ACHN (cell line): ENCODE measurements around the gene ISCU.

ENCODE experiments used
- DNase-seq: peaks from one replicate; pipeline ENCODE4 v3.0.0-alpha.2; 2015
- in situ Hi-C: cut with HindIII; loops from 2 replicates; pipeline ENCODE4 v1.10.0; 2017; ENCODE audit warnings: low sequenced_read_pairs, low pct_ligation_motif_present, low pct_unique_long_range_greater_than_20kb

Gene ISCU

DNA sequence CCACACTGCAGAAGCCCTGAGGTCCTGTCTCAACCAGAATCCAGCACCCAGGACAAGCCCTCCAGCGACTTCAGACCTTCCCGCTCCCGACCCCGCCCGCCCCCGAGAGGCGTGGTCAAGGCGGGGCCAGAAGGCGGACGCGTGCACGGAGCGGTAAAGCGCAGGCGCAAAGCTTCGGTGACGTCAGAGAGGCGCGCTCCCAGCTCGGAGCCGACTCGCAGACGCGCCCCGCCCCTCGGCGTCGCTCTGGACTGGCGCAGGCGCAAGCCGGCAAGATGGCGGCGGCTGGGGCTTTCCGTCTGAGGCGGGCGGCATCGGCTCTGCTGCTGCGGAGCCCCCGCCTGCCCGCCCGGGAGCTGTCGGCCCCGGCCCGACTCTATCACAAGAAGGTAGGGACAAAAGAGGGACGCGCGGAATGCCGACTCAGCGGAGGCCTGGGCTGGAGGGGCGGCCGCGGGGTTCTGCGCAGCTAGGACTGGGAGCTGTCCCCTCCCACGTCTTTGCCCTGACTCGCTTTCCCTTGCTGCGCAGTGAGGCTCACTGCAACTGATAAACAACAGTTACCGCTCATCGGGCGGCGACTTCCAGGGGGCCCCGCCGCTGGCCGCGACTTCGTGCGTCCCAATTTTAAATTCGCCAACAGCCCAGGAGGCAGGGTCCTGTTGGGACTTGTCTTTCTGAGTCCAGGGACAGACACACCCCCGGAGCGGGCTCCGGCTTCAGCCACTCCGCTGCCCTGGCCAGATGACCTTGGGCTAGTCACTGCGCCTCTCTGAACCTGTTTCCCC lies at the start of gene ISCU:
ISCU (plus strand) TSS at position 249 of the 788 bp plus-strand sequence; CDS start at position 276, 27 bp downstream.
- in situ Hi-C loops: no loop called here

DNA sequence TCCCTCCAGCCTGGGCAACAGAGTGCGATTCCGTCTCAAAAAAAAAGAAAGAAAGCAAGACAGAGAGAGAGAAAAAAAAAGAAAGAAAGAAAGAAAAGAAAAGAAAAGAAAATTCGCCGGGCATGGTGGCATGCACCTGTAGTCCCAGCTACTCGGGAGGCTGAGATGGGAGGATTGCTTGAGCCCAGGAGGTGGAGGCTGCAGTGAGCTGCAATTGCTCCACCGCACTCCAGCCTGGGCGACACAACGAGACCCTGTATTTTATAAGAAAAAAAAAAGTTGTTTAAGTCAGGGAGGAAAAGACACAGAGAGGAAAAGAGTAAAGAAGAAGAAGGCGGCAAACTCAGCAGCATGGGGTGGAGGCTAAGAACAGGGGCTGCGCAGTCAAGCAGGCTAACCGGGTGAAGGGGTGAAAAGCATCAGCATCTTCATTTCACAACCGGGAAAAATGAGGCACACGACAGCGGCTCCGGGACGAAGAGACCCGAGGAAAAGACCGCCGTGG lies 47.9 kb upstream of the ISCU start:
- in situ Hi-C loops: no loop called here
- DNase-seq: no peak

More for the DNA sequence above, at the start of gene ISCU:
- DNase-seq: peak; percentile 99

DNA sequence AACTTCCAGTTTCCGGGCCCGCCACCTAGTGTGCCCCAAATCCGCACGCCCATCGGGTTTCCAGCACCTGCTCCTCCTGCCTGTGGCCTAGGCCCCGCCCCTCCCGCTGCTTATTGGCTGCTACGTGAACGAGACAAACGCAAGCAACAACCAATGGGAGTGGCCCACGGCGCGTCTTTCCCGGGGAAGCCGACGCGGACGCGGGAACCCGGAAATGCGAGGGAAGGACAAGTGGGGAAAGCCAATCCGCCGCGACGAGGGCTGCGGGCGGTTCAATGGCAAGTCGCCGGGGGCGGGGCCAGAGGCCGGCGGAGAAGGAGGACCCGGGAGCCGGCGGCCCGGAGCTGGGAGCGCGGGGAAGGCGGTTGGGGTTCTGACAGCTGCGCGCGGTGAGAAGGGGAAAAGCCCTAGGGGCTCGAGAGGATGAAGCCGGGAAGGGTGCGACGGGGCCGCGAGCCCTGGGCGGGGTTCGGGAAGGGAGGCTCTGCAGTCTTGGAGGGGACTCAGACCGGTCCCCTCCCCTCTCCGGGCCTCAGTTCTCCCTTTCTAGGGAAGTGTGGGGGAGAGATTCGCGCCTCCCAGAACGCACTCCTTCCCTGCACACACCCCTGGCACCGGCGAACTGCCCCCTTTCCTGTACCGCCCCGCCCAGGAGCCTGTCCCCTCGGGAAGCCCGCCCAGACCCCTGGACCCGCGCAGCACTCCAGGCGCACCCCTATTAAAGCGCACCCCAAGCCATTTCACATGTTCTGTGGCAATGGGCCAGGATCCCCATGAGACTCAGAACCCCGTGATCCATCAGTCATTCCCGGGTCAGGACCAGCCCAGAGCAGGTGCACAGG lies 47.2 kb upstream of the ISCU start, which contains the start of gene FICD:
FICD (plus strand) TSS at position 305 of the 842 bp plus-strand sequence. CDS start 1,696 bp downstream, outside the sequence.
- in situ Hi-C loops: no loop called here
- DNase-seq: peak; percentile 100

DNA sequence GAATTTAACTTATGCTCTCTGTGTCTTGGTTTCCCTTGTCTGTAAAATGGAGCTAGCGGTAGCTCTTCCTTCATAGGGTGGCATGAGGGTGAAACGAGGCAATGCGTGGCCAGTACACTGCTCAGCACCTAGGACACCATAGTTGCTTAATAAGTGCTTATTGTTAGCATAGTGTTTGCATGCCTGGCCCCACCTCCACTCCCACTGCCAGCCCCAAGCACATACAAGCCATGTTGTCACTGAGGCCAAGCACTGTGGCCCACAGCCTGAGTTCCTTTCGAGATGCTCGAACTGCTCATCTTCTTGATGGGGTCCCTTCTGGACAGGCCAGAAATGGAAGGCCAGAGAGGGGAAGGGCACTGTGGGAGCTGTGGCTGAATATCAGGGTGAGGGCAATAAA lies 46.5 kb upstream of the ISCU start:
- in situ Hi-C loops: no loop called here
- DNase-seq: peak; percentile 31

DNA sequence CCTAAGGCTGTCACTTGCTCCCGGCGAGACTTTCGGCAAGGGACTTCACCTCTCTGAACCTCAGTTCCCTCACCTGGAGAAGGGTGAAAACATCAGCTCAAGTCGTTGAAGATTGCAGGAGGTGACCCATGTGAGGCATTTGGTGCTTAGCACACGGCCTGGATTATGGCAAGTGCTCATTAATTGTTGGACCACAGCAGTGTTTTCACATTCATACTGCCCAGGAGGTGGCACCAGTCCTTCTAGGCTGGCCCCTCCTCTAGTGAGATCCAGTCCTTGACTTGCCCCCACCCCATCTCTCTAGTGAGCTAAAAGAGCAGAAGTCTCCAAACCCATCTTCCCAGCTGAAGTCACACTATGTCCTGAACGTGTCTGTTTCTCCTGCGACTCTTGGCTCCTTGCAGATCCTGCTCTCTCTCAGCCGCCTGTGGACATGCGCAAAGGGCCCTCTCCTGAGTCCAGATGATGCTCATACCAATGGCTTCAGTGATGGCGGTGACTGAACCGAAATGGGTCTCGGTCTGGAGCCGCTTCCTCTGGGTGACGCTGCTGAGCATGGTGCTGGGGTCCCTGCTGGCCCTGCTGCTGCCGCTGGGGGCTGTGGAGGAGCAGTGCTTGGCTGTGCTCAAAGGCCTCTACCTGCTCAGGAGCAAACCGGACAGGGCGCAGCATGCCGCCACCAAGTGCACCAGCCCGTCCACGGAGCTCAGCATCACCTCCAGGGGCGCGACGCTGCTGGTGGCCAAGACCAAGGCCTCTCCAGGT lies 45.7 kb upstream of the ISCU start:
- in situ Hi-C loops: no loop called here
- peak; percentile 38 for DNase-seq

DNA sequence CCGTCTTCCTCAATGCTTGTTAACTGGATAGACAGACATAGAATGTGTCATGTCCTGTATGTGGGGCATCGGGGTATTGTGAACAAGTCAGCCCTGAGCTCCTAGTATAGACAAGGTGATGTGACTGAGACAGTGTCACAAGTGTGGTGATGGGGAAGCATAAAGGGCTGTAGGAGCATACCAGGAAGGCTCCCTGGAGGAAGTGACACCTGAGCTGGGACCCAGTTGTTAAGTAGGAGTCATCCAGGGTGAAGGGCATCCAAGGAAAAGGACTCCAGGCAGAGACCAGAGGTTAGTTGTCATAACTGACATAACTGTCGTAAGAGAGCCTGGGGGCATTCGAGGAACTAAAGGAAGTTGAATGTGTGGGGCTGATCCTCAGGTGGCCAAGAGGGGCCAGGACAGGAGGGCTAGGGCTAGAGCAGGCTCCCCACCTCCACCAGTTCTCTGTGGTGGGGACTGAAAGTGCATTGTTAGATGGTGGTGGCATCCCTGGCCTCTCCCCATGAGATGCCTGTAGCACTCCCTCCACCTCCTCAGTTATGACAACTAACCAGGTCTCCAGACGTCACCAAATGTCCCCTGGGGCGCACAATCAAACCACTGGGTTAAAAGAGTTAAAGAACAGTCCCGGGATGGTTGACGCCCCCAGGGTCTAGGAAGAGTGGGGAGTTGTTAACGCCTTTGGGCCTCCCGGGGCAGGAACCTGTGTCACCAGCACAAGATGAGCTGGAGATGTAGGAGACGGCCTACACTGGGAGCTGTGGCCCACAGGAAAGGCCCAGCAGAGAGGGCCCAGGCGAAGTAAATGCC lies 44.9 kb upstream of the ISCU start:
- in situ Hi-C loops: no loop called here
- no peak for DNase-seq

DNA sequence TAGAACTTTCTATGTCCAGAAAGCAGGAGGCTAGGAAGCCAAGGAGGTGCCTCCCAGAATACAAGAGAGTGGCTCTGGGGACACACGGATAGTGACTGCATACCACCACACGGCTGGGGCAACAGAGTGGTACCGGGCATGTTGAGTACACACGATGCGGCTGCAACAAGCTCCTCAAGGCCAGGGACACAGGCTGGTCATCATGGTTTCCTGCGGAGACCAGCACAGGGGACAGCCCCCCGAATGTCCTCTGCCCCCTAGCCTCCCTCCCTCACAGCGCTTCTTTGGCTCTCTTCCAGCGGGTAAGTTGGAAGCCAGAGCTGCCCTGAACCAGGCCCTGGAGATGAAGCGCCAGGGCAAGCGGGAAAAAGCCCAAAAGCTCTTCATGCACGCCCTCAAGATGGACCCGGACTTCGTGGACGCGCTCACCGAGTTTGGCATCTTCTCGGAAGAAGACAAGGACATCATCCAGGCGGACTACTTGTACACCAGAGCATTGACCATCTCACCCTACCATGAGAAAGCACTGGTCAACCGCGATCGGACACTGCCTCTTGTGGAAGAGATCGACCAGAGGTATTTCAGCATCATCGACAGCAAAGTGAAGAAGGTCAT lies 44.2 kb upstream of the ISCU start:
- in situ Hi-C loops: no loop called here

DNA sequence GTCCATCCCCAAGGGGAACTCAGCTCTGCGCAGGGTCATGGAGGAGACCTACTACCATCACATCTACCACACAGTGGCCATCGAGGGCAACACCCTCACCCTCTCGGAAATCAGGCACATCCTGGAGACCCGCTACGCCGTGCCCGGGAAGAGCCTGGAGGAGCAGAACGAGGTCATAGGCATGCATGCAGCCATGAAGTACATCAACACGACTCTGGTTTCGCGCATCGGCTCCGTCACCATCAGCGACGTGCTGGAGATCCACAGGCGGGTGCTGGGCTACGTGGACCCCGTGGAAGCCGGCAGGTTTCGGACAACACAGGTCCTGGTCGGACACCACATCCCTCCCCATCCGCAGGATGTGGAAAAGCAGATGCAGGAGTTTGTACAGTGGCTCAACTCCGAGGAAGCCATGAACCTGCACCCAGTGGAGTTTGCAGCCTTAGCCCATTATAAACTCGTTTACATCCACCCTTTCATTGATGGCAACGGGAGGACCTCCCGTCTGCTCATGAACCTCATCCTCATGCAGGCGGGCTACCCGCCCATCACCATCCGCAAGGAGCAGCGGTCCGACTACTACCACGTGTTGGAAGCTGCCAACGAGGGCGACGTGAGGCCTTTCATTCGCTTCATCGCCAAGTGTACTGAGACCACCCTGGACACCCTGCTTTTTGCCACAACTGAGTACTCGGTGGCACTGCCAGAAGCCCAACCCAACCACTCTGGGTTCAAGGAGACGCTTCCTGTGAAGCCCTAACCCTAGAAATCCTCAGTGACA lies 43.5 kb upstream of the ISCU start:
- in situ Hi-C loops: no loop called here
- DNase-seq: no peak

More for the DNA sequence above, 44.2 kb upstream of the ISCU start:
- no peak for DNase-seq

DNA sequence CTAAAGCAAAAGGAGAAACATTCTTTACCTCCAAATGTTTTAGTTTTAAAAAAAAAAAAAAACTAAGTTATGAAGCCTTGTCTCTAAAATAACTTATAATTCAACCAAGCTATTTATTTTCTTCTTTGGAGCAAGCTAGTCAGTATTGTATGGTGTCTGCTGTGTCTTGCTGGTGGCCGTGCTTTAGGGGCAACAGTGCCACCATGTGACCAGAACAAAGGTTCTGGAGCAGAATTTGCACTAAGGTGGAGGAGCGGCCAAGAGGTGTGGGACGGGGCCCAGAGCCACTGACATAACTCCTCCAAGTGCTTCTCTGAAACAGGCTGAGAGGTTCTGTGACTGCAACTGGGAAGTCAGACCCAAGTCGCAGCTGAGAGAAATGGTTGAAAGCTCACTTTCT lies 42.8 kb upstream of the ISCU start:
- in situ Hi-C loops: no loop called here
- DNase-seq: no peak

DNA sequence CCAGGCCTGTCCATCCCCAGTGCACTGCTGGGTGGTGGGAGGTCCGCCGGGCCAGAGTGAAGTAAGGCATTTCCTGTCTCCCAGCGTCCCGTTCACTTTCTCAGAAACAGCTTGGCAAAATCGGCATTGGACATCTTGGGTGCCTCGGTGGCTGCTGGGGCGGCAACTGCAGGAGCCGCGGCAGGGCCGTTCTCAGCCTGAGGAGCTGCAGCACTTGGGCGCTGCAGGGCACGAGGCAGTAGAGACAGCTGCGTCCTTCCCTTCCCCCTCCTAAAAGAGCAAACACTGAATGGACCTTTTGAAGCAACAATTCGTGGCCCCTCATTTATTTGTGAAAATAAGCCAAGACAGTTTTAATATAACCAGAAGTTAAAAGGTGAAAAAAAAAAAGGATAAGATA lies 39.0 kb upstream of the ISCU start:
- no peak for DNase-seq
- in situ Hi-C loops: no loop called here

DNA sequence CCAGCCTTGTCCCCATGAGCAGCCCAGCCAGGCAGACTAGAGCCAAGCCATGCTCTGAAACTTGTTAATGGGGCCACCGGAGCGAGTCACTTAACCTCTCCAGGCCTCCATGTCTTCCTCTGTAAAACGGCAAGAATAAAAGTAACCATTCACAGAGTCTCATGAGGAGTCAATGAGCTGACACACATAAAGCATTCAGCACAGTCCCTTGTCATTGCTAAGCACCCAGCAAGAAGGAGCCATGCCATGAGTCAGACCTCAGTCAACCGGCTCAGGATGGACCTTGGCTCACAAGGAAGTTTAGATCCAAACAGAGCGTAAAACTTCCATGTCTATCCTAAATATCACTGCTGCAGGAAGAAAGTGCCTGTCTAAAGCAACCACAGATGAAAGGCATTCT lies 36.7 kb upstream of the ISCU start:
- in situ Hi-C loops: no loop called here
- DNase-seq: peak; percentile 95

DNA sequence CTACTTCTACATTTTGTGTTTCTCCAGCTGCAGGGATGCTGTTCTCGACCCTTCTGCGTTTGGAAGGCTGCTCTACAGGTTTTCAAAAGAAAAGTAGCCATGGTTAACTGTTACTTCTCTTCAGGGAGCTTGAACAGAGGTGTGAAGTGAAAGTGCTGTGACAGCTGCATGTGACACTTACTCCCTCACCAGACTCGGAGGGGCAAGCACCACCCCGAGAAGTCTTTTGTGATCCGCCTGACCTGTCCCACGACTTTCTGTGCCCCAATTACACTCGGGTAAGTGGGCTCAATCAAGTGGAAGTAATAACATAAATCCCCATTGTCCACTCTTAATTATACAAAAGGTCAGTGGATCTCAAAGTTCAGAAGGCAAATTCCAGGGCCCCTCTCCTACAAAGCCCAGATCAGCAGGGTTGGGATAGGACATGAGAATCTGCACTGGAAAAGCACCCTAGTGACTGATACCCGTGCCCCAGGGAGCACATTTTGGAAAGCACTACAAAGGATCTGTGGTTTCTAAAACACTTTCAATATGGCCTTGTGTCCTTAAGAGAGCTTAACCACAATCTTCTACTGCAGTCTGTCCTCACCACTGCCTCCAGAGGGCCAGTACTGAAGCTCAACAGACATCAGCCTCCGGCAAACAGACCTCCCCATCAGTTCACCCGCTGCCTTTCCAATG lies 35.8 kb upstream of the ISCU start:
- DNase-seq: peak; percentile 37
- in situ Hi-C loops: no loop called here

DNA sequence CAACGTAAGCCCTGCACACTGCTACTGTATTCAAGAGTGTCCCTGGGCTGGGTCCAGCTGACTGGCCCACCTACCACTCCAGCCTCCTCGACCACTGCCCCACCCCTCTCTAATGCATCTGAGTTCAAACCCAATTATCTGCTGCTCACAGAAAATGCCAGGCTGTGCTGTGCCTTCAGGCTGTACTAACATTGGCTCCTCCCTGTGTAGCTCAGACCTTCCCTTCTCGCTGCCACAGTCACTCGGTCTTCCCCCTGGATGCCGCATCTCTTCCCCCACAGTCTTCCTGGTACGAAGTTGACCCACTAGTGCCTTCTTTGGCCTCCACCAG lies 35.3 kb upstream of the ISCU start:
- no peak for DNase-seq
- in situ Hi-C loops: no loop called here

DNA sequence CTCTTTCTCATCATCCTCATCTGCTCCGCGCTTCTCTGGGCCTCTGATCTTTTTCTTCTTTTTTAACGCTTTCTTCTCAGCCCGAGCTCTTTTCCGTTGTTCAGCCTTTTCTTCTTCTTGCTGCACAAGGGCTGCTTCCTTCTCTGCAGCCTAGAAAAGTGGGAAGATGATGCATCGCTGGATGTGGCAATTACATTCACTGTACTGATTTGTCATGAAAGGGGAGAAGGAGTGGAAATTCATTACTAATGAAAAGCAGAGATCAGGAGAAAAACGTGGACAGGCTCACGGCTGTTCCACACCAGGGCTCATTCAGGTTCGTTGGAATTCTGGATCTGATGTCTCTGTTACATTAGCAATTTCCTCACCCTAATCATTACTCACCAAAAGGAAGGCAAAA lies 32.2 kb upstream of the ISCU start:
- in situ Hi-C loops: no loop called here
- DNase-seq: no peak

DNA sequence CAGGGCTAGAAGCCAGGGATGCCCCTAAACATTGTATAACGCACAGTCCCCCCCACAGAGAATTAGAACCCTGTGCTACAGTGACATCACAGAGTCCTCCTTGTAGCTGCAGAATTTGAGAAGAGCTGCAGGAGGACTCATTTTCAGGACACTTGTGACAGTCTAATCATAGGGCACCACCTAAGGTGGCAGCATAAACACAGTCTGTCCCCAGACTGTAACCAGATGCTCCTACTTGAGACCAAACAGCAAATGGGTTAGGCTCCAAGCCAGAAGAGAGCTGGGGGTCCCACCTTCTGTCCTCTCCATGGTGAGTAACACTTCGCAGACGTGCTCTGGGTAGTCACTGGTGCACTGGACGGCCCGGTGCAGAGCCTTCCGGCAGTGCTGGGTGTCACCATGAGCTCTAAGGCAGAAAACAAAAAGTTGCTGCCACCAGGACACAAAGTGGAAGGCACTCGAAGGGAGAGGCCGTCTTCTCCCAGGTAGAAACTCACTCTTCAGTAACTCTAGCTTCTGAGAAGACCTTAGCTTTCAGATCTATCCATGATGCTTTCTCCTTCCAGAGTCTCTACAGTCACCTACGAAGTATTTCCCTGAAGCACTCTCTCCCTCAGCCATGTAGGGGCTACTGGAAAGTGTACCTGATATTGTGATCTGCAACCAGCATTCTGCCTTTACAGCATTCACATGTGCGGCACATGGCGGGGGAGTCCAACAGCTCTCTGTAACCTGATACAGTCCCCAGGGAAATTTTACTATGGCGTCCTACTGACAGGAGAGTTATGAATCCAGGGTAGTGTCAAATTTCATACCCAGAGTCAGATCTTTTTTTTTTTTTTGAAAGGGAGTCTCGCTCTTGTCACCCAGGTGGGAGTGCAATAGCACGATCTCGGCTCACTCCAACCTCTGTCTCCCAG lies 30.2 kb upstream of the ISCU start:
- in situ Hi-C loops: no loop called here
- no peak for DNase-seq

DNA sequence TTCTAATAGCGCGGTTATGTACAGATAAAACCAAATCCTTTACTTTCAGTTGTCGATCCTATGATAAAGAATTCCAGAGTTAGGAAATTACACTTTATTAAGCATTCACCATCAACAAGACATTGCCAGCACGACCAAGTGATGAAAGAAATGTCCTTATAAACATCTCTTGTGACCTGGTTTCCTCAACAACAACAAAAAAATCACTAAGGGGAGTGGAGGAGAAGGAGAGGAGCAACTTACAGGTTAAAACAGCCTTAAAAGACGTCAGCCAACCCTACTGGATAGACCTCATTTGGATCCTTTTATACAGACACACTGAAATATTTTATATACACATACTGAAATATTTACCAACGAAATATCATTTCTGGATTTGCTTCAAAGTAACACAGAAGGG lies 24.2 kb upstream of the ISCU start:
- no peak for DNase-seq
- in situ Hi-C loops: no loop called here
